Naive B cell (primary cell): ENCODE measurements around the gene EHD3. TPM values are rescaled to one million over a fixed set of nuclear protein-coding genes. Genes with fewer than 3 reads are reported as not detected.

ENCODE experiments used
- ATAC-seq, 2 donors: fragments of 150-1000 bp; cut with Tn5 transposase; 2 replicates each; pipeline ENCODE4 v1.10.0; 2021; ENCODE audit warnings: low read depth in 2 of 2, mild to moderate bottlenecking in 2 of 2, moderate library complexity in 2 of 2
- DNase-seq: peaks from one replicate; pipeline ENCODE4 v3.0.0; 2022
- H3K27ac Mint-ChIP-seq, 6 donors: one replicate each; pipeline ENCODE4 v1.8.0; 2020 to 2022; ENCODE audit warnings: mild to moderate bottlenecking in 6 of 6, mixed read lengths in 6 of 6, moderate library complexity in 5 of 6, inconsistent platforms in 2 of 6
- H3K27me3 Mint-ChIP-seq, 3 donors: one replicate each; pipeline ENCODE4 v1.8.0; 2021 to 2022; ENCODE audit warnings: mixed read lengths in 3 of 3, mild to moderate bottlenecking in 1 of 3
- H3K36me3 Mint-ChIP-seq, 2 donors: one replicate each; pipeline ENCODE4 v1.8.0; 2020 to 2022; ENCODE audit warnings: mixed read lengths in 2 of 2, inconsistent platforms in 1 of 2, mild to moderate bottlenecking in 1 of 2
- H3K4me1 Mint-ChIP-seq, 3 donors: one replicate each; pipeline ENCODE4 v1.8.0; 2020 to 2022; ENCODE audit warnings: mixed read lengths in 3 of 3, inconsistent platforms in 1 of 3, mild to moderate bottlenecking in 1 of 3, moderate library complexity in 1 of 3
- H3K4me3 Mint-ChIP-seq, 8 donors: one replicate each; pipeline ENCODE4 v1.8.0; 2020 to 2022; ENCODE audit warnings: mild to moderate bottlenecking in 8 of 8, mixed read lengths in 8 of 8, moderate library complexity in 8 of 8, inconsistent platforms in 2 of 8
- H3K9me3 Mint-ChIP-seq, 7 donors: one replicate each; pipeline ENCODE4 v1.8.0; 2020 to 2022; ENCODE audit warnings: mixed read lengths in 7 of 7, mild to moderate bottlenecking in 5 of 7, inconsistent platforms in 2 of 7, moderate library complexity in 1 of 7
- polyA plus RNA-seq, 6 donors: library from polyadenylated mRNA; unstranded; fragments of 300-500 nt; fragmentation: Illumina TruSeq; gene quantifications; one replicate each; pipeline ENCODE4 v1.2.3, GENCODE V29; 2021; ENCODE audit warnings: low read depth in 6 of 6

EHD3 gene
- polyA plus RNA-seq, 6 donors from 2014 or later: 5.9 to 13.6 (median 10.0) TPM

- Mint-ChIP-seq H3K27ac (peak overlapping the region; percentile 72 to 89 (median 80)), H3K9me3 (no peaks in the 10 kb centered on the region), H3K27me3 (no peaks in the 10 kb centered on the region), H3K4me3 (peak overlapping the region; percentile 80 to 94 (median 85)), H3K36me3 (no peaks in the 10 kb centered on the region), H3K4me1 (peaks cover 35 to 48% (median 40%) of the 10 kb centered on the region in 3 donors)
- DNase-seq (no peak), ATAC-seq (no peak)
These were observed 721 bp upstream of the EHD3 start for GRCh38 chr2:31233231-31233630.

GRCh38 chr2:31234683-31235503 is 941 bp downstream of the EHD3 start:
- Mint-ChIP-seq H3K4me3 (peak overlapping the region; percentile 80 to 95 (median 87)), H3K27me3 (no peaks in the 10 kb centered on the region), H3K36me3 (no peaks in the 10 kb centered on the region), H3K9me3 (no peaks in the 10 kb centered on the region), H3K27ac (peak overlapping the region; percentile 43 to 86 (median 68)), H3K4me1 (peaks cover 40 to 52% (median 50%) of the 10 kb centered on the region in 3 donors)
- no peak for ATAC-seq
- DNase-seq: no peak

- H3K4me1 Mint-ChIP-seq: peaks cover 44 to 57% (median 55%) of the 10 kb centered on the region in 3 donors
- DNase-seq (no peak), ATAC-seq (no peak)
- no peaks in the 10 kb centered on the region for H3K27me3 Mint-ChIP-seq
- peak overlapping the region; percentile 80 to 95 (median 87) for H3K4me3 Mint-ChIP-seq
- H3K27ac Mint-ChIP-seq: peak overlapping the region in 4 of 6 donors; percentile 37 to 85 (median 58)
- no peaks in the 10 kb centered on the region for H3K36me3 Mint-ChIP-seq
- H3K9me3 Mint-ChIP-seq: no peaks in the 10 kb centered on the region
These were observed 1.6 kb downstream of the EHD3 start for GRCh38 chr2:31235504-31235902.

GRCh38 chr2:31236433-31237205 is 2.7 kb downstream of the EHD3 start:
- Mint-ChIP-seq H3K9me3 (no peaks in the 10 kb centered on the region), H3K4me3 (peak overlapping the region in 7 of 8 donors; percentile 24 to 91 (median 56)), H3K36me3 (no peaks in the 10 kb centered on the region), H3K27me3 (no peaks in the 10 kb centered on the region), H3K4me1 (peaks cover 53 to 69% (median 66%) of the 10 kb centered on the region in 3 donors), H3K27ac (peak overlapping the region in 3 of 6 donors; percentile 34 to 66 (median 44))
- no peak for DNase-seq
- no peak for ATAC-seq

GRCh38 chr2:31237348-31238017 is 3.5 kb downstream of the EHD3 start:
- peak overlapping the region in 2 of 6 donors; percentile 3 to 54 for H3K27ac Mint-ChIP-seq
- peaks cover 48 to 77% (median 67%) of the 10 kb centered on the region in 3 donors for H3K4me1 Mint-ChIP-seq
- H3K9me3 Mint-ChIP-seq: no peaks in the 10 kb centered on the region
- H3K27me3 Mint-ChIP-seq: no peaks in the 10 kb centered on the region
- ATAC-seq (no peak), DNase-seq (no peak)
- H3K36me3 Mint-ChIP-seq: no peaks in the 10 kb centered on the region
- H3K4me3 Mint-ChIP-seq: no peak overlapping the region

GRCh38 chr2:31238126-31238905 is 4.4 kb downstream of the EHD3 start:
- peak overlapping the region in 2 of 8 donors; percentile 36 to 40 for H3K4me3 Mint-ChIP-seq
- no peaks in the 10 kb centered on the region for H3K27me3 Mint-ChIP-seq
- H3K4me1 Mint-ChIP-seq: peaks cover 40 to 70% (median 59%) of the 10 kb centered on the region in 3 donors
- H3K9me3 Mint-ChIP-seq: no peaks in the 10 kb centered on the region
- DNase-seq (no peak), ATAC-seq (no peak)
- no peaks in the 10 kb centered on the region for H3K36me3 Mint-ChIP-seq
- H3K27ac Mint-ChIP-seq: peak overlapping the region in 3 of 6 donors; percentile 43 to 88 (median 54)

GRCh38 chr2:31238906-31239592 is 5.1 kb downstream of the EHD3 start:
- Mint-ChIP-seq H3K4me1 (peaks cover 39 to 66% (median 53%) of the 10 kb centered on the region in 3 donors), H3K4me3 (no peak overlapping the region), H3K9me3 (no peaks in the 10 kb centered on the region), H3K36me3 (peaks cover 0 to 3% of the 10 kb centered on the region in 2 donors), H3K27me3 (no peaks in the 10 kb centered on the region), H3K27ac (peak overlapping the region in 4 of 6 donors; percentile 52 to 71 (median 62))
- DNase-seq (no peak), ATAC-seq (no peak)

- ATAC-seq: no peak
- no peaks in the 10 kb centered on the region for H3K9me3 Mint-ChIP-seq
- H3K27ac Mint-ChIP-seq: peak overlapping the region in 4 of 6 donors; percentile 62 to 83 (median 72)
- no peak for DNase-seq
- H3K4me1 Mint-ChIP-seq: peaks cover 37 to 68% (median 51%) of the 10 kb centered on the region in 3 donors
- peak overlapping the region in 1 of 8 donors; percentile 14 for H3K4me3 Mint-ChIP-seq
- no peaks in the 10 kb centered on the region for H3K27me3 Mint-ChIP-seq
- H3K36me3 Mint-ChIP-seq: peaks cover 0 to 5% of the 10 kb centered on the region in 2 donors
These were observed 5.7 kb downstream of the EHD3 start for GRCh38 chr2:31239593-31240177.

- Mint-ChIP-seq H3K27me3 (no peaks in the 10 kb centered on the region), H3K4me3 (peak overlapping the region in 2 of 8 donors; percentile 14 to 55), H3K36me3 (peaks cover 0 to 6% of the 10 kb centered on the region in 2 donors), H3K9me3 (no peaks in the 10 kb centered on the region), H3K4me1 (peaks cover 29 to 58% (median 41%) of the 10 kb centered on the region in 3 donors), H3K27ac (peak overlapping the region in 5 of 6 donors; percentile 41 to 83 (median 71))
- DNase-seq (no peak), ATAC-seq (no peak)
These were observed 6.7 kb downstream of the EHD3 start for GRCh38 chr2:31240381-31241365.

- peaks cover 0 to 16% of the 10 kb centered on the region in 2 donors for H3K36me3 Mint-ChIP-seq
- no peak for DNase-seq
- peak overlapping the region in 1 of 8 donors; percentile 75 for H3K4me3 Mint-ChIP-seq
- no peak for ATAC-seq
- H3K27ac Mint-ChIP-seq: peak overlapping the region in 3 of 6 donors; percentile 12 to 69 (median 67)
- no peaks in the 10 kb centered on the region for H3K27me3 Mint-ChIP-seq
- peaks cover 29 to 55% (median 30%) of the 10 kb centered on the region in 3 donors for H3K4me1 Mint-ChIP-seq
- no peaks in the 10 kb centered on the region for H3K9me3 Mint-ChIP-seq
These were observed 7.8 kb downstream of the EHD3 start for GRCh38 chr2:31241625-31242270.
